Neural crest cell (in vitro differentiated cells): Measurements from ENCODE around the gene IGF2BP2. TPM values are rescaled to one million over a fixed set of nuclear protein-coding genes. Genes with fewer than 3 reads are reported as not detected.

Source experiments
- DNase-seq: peaks from one replicate; pipeline ENCODE4 v3.0.0; 2021; ENCODE audit warnings: low read depth, mixed read lengths, low spot score
- H3K27ac Mint-ChIP-seq: one replicate; pipeline ENCODE4 v1.8.0; 2021; ENCODE audit warnings: mild to moderate bottlenecking, mixed read lengths; ENCODE audit not compliant: unreplicated experiment
- H3K27me3 Mint-ChIP-seq: 2 replicates; pipeline ENCODE4 v1.8.0; 2021; ENCODE audit warnings: low read depth, mild to moderate bottlenecking, mixed read lengths
- H3K36me3 Mint-ChIP-seq: 2 replicates; pipeline ENCODE4 v1.8.0; 2021; ENCODE audit warnings: low read depth, mild to moderate bottlenecking, mixed read lengths
- H3K4me1 Mint-ChIP-seq: 2 replicates; pipeline ENCODE4 v1.8.0; 2021; ENCODE audit warnings: mixed read lengths
- H3K4me3 Mint-ChIP-seq: one replicate; pipeline ENCODE4 v1.8.0; 2021; ENCODE audit warnings: mild to moderate bottlenecking, mixed read lengths
- H3K9me3 Mint-ChIP-seq: 2 replicates; pipeline ENCODE4 v1.8.0; 2021; ENCODE audit warnings: mixed read lengths
- total RNA-seq: library from RNA; stranded (reverse); gene quantifications from 2 replicates; pipeline ENCODE4 v1.2.1, GENCODE V29; 2021
- TF ChIP-seq, protein P1 (sequence below): fragments of 200-600 bp; sonication (generic); conservative IDR thresholded peaks from 2 replicates; pipeline ENCODE4 v1.5.0; 2021; ENCODE audit warnings: antibody characterized with exemption, mild to moderate bottlenecking

The IGF2BP2 gene
- total RNA-seq, 1 donor from 2014 or later: 141 TPM

DNA sequence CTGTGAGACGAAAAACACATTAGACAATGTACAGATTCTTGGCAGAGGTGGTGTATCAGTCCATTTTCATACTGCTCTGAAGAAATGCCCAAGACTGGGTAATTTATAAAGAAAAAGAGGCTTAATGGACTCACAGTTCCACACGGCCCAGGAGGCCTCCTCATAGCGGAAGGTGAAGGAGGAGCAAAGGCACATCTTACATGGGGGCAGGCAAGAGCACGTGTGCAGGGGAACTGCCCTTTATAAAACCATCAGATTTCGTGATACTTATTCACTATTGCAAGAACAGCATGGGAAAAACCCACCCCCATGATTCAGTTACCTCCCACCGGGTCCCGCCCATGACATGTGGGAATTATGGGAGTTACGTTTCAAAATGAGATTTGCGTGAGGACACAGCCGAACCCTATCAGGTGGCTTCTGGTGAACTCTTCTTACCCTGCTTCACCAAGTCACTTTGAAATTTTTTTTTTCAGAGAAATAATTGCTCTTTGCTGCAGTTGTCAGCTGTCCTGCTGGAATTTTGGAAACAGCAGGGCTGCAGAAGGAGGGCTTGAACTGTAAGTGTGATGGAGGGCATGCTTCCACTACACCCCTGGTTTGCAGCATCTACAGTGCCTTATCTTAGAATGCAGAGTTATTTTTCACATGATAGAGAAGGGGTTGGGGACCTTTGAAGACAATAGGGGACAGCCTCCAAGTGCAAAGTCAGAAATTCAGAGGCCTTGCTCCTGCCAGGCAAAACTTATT is 2.9 kb upstream of the IGF2BP2 start:
- Mint-ChIP-seq H3K9me3 (peaks cover 4% of the 10 kb centered on the region), H3K4me3 (peak overlapping the region; percentile 93), H3K36me3 (peaks cover 34% of the 10 kb centered on the region), H3K4me1 (peaks cover 20% of the 10 kb centered on the region), H3K27ac (no peak overlapping the region), H3K27me3 (peaks cover 5% of the 10 kb centered on the region)
- TF ChIP-seq, protein P1, sequence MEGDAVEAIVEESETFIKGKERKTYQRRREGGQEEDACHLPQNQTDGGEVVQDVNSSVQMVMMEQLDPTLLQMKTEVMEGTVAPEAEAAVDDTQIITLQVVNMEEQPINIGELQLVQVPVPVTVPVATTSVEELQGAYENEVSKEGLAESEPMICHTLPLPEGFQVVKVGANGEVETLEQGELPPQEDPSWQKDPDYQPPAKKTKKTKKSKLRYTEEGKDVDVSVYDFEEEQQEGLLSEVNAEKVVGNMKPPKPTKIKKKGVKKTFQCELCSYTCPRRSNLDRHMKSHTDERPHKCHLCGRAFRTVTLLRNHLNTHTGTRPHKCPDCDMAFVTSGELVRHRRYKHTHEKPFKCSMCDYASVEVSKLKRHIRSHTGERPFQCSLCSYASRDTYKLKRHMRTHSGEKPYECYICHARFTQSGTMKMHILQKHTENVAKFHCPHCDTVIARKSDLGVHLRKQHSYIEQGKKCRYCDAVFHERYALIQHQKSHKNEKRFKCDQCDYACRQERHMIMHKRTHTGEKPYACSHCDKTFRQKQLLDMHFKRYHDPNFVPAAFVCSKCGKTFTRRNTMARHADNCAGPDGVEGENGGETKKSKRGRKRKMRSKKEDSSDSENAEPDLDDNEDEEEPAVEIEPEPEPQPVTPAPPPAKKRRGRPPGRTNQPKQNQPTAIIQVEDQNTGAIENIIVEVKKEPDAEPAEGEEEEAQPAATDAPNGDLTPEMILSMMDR: no peak
- DNase-seq: no peak

DNA sequence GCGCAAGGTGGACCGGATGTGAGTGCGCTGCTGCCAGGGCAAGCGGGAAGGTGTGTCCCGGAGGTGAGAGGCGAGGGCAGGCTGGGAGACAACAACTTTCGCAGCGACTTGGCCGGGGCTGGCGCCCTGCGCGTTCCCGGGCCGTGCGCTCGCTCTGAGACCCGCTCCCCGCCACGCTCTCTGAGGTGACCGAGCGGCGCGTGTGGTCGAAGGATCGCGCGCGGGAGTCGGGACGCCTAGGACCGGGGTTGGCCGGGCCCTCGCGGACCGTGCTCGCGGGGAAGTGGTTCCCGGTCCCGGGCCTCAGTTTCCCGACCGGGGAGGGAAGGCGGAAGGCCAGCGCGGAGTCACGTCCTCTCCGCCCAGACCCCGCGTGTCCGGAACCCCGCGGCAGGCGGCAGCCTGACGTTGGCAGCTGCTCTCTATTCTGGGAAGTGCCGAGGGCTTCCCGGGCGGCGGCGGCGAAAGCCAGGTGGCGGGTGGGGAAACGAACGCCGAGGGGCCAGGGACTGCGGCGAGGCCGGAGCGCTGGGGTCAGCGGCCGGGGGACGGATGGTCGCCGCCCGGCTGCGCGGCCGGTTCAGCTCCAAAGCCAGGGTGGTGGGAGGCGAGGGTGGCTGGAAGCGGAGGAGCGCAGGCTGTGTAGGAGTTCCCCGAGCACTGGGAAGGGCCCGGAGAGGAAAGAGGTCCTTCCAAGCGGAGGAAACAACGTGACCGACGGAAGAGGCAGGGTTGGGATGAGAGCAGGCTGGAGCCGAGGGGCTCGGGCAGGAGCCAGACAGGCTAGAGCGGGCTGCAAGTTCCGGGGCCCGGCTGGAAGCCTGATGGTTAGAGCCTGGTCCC is 1.0 kb upstream of the IGF2BP2 start:
- peaks cover under 1% of the 10 kb centered on the region for H3K9me3 Mint-ChIP-seq
- peak overlapping the region; percentile 86 for H3K27ac Mint-ChIP-seq
- H3K4me1 Mint-ChIP-seq: peaks cover 35% of the 10 kb centered on the region
- peaks cover 5% of the 10 kb centered on the region for H3K27me3 Mint-ChIP-seq
- H3K4me3 Mint-ChIP-seq: peak overlapping the region; percentile 93
- TF ChIP-seq, protein P1: no peak
- peaks cover 31% of the 10 kb centered on the region for H3K36me3 Mint-ChIP-seq
- DNase-seq: peak; percentile 46

DNA sequence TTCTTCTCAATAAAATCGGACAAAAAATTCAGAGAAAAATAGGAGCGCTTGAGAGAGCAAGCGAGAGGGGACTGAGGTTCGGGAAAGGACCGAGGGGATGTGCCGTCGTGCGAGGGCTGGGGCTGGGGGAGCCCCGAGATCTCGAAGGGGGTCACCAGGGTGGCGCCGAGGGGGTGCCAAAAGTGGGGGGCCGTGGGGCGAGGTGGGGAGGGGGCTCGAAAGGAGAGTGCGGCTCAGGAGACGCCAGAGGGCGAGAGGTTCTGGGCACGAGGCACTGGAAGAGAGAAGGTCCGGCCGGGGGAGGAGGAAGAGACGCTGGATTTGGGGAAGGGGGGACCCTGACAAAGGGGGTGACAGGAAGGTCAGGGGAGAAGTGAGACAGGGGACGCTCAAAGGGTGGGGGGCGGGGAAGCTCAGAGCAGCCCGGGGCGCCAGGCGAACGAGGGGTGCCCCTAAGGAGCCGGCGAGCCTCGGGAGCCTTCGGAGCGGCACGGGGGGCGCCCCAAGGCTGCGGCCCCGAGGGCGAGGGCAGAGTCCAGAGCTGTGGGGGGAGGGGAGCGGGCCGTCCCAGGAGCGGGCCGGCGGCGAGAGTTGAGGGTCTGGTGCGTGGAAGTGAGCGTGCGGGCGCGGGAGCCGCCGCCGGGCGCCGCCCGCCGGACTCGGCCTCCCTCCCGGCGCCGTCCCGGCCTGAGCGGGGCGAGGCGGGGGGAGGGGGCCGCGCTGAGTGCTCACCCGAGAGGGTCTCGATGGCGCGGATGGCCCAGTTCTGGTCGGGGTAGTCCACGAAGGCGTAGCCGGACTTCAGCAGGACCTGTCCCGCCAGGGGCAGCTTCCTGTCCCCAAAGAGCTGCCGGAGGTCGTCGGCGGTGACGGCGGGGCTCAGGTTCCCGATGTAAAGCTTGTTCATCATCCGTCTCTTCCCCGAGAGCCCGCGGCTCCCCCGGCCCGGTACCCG is 514 bp downstream of the IGF2BP2 start:
- H3K36me3 Mint-ChIP-seq: peaks cover 19% of the 10 kb centered on the region
- peak; percentile 62 for DNase-seq
- H3K27me3 Mint-ChIP-seq: peaks cover 5% of the 10 kb centered on the region
- H3K4me1 Mint-ChIP-seq: peaks cover 50% of the 10 kb centered on the region
- peak overlapping the region; percentile 98 for H3K4me3 Mint-ChIP-seq
- peak overlapping the region; percentile 99 for H3K27ac Mint-ChIP-seq
- TF ChIP-seq, protein P1: peak; percentile 5
- H3K9me3 Mint-ChIP-seq: no peaks in the 10 kb centered on the region

DNA sequence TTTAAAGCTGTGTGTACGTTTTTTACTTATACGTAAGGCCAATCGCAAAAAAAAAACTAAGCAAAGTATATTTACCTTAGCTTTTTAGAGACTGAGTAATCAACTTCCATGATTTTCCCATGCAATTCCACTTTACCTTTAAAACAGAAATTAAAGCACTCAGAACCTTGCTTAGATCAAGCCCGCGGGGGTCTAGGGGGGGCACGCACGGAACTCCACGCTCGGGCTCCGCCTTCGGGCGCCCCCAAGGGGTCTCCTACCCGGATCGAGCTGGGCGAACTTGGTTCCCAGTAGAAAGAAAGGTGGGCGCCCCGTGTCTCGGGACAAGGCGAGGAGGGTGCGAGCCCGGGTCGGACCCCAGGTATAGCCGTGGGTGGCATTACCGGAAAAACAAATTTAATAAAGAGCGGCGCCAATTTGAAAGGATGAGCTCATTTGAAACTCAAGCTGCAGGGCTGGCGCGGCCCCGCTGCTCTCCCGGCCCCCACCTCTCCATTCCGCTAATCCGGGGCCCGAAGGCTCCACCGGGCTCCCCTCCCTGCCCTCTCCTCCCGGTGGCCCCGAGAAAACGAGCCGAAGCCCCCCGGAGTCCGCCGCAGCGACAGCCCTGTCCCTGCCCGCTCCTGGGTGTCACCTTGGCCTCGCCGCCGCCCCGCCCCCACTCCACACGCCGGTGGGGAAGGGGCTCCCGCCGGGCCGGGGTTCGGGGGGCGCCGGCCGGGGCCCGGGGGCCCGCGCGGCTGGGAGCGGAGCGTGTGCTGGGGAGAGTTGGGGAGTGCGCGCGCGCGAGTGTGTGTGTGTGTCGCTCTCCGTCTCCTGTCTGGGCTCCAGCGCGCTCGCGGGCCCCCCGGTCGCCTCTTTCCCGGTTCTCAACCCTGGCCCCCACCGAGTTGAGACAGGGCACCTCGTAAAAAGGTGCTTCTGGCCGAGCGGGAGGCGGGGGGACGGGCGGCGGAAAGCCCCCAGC is 1.5 kb downstream of the IGF2BP2 start:
- TF ChIP-seq, protein P1: peak; percentile 14
- Mint-ChIP-seq H3K27me3 (peaks cover 5% of the 10 kb centered on the region), H3K9me3 (no peaks in the 10 kb centered on the region), H3K27ac (peak overlapping the region; percentile 99), H3K4me1 (peaks cover 53% of the 10 kb centered on the region), H3K4me3 (peak overlapping the region; percentile 98), H3K36me3 (peaks cover 15% of the 10 kb centered on the region)
- peak; percentile 37 for DNase-seq
